ENCODE data around the gene SETBP1. TPM values are rescaled to one million over a fixed set of nuclear protein-coding genes. Genes with fewer than 3 reads are reported as not detected.

Gene SETBP1
- total RNA-seq, 1 experiment from 2014 or later = 0.23 TPM

DNA sequence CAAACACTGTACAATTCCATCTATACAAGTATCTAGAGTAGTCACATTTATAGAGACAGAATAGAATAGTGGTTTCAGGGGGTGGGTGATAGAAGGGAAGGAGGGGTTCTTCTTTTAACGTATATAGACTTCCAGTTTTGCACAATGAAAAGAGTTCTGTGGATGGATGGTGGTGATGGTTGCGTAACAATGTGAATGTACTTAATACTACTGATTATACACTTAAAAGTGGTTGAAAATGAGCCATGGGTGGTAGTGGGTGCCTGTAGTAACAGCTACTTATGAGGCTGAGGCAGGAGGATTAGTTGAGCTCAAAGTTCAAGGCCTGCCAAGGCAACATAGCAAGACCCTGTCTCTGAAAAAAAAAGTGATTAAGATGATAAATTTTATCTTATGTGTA, 85.8 kb downstream of the SETBP1 start:
- BruUV-seq (replicated peaks) = no TSS peak
- in situ Hi-C loops (cut with HindIII; ENCODE audit: low pct_unique_long_range_greater_than_20kb, low sequenced_read_pairs) (no loop called here), intact Hi-C loops (cut with micrococcal nuclease; ENCODE audit: unreplicated experiment) (no loop called here)
- no peaks in the 10 kb centered on the region for H3K9me3 ChIP-seq (ENCODE audit: control insufficient read depth, insufficient read depth, low read depth, low read length)
- no peaks in the 10 kb centered on the region for H3K4me1 ChIP-seq (ENCODE audit: control insufficient read depth, insufficient read depth, low read length)
- no peak for DNase-seq (ENCODE audit: low read depth, low spot score)
- ChIA-PET POLR2A (no interaction called here), CTCF (no interaction called here)
- no peak overlapping the region for H3K4me3 ChIP-seq (ENCODE audit: low read depth in 2 of 2, low read length in 2 of 2)
- no peak overlapping the region for H3K27ac ChIP-seq (ENCODE audit: low read length)
- no peaks in the 10 kb centered on the region for H3K36me3 ChIP-seq (ENCODE audit: control insufficient read depth, insufficient read depth, low read length)
- no peak for ATAC-seq
- no peaks in the 10 kb centered on the region for H3K27me3 ChIP-seq (ENCODE audit: control insufficient read depth, insufficient read depth, low read length)
- TF ChIP-seq, protein P1, sequence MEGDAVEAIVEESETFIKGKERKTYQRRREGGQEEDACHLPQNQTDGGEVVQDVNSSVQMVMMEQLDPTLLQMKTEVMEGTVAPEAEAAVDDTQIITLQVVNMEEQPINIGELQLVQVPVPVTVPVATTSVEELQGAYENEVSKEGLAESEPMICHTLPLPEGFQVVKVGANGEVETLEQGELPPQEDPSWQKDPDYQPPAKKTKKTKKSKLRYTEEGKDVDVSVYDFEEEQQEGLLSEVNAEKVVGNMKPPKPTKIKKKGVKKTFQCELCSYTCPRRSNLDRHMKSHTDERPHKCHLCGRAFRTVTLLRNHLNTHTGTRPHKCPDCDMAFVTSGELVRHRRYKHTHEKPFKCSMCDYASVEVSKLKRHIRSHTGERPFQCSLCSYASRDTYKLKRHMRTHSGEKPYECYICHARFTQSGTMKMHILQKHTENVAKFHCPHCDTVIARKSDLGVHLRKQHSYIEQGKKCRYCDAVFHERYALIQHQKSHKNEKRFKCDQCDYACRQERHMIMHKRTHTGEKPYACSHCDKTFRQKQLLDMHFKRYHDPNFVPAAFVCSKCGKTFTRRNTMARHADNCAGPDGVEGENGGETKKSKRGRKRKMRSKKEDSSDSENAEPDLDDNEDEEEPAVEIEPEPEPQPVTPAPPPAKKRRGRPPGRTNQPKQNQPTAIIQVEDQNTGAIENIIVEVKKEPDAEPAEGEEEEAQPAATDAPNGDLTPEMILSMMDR (IDR thresholded peaks at IDR 0.05) = no peak
- TF ChIP-seq POLR2AphosphoS5 (IDR thresholded peaks at IDR 0.05; ENCODE audit: low read depth, low read length) (no peak), TCF7L2 (IDR thresholded peaks at IDR 0.05; ENCODE audit: low read depth, low read length) (no peak), REST (IDR thresholded peaks at IDR 0.05; ENCODE audit: insufficient read depth in 1 of 2, low read depth in 2 of 2, low read length in 1 of 2) (no peak), SIN3A (IDR thresholded peaks at IDR 0.05; ENCODE audit: borderline replicate concordance, insufficient read depth, low read depth, low read length) (no peak)

GRCh38 chr18:44767807-44768206, 87.1 kb downstream of the SETBP1 start:
- H3K4me3 ChIP-seq (ENCODE audit: low read depth in 2 of 2, low read length in 2 of 2) = no peak overlapping the region
- in situ Hi-C loops (cut with HindIII; ENCODE audit: low pct_unique_long_range_greater_than_20kb, low sequenced_read_pairs) = no loop called here
- CTCF ChIA-PET = no interaction called here

More at GRCh38 chr18:44767807-44768206, 87.1 kb downstream of the SETBP1 start:
- ATAC-seq = no peak
- intact Hi-C loops (cut with micrococcal nuclease; ENCODE audit: unreplicated experiment) = no loop called here
- Histone ChIP-seq H3K4me1 (ENCODE audit: control insufficient read depth, insufficient read depth, low read length) (no peaks in the 10 kb centered on the region), H3K27me3 (ENCODE audit: control insufficient read depth, insufficient read depth, low read length) (no peaks in the 10 kb centered on the region), H3K36me3 (ENCODE audit: control insufficient read depth, insufficient read depth, low read length) (no peaks in the 10 kb centered on the region), H3K27ac (ENCODE audit: low read length) (no peak overlapping the region), H3K9me3 (ENCODE audit: control insufficient read depth, insufficient read depth, low read depth, low read length) (no peaks in the 10 kb centered on the region)
- no TSS peak for BruUV-seq (replicated peaks)
- TF ChIP-seq SIN3A (IDR thresholded peaks at IDR 0.05; ENCODE audit: borderline replicate concordance, insufficient read depth, low read depth, low read length) (no peak), REST (IDR thresholded peaks at IDR 0.05; ENCODE audit: insufficient read depth in 1 of 2, low read depth in 2 of 2, low read length in 1 of 2) (no peak), TCF7L2 (IDR thresholded peaks at IDR 0.05; ENCODE audit: low read depth, low read length) (no peak), POLR2AphosphoS5 (IDR thresholded peaks at IDR 0.05; ENCODE audit: low read depth, low read length) (no peak)
- TF ChIP-seq, protein P1 (IDR thresholded peaks at IDR 0.05) = no peak
- DNase-seq (ENCODE audit: low read depth, low spot score) = no peak
- POLR2A ChIA-PET = no interaction called here
